Neural progenitor cell (in vitro differentiated cells): ENCODE results near the gene WIPF2. TPM values are rescaled to one million over a fixed set of nuclear protein-coding genes. Genes with fewer than 3 reads are reported as not detected.

ENCODE experiments used
- DNase-seq: peaks from one replicate; pipeline ENCODE4 v3.0.0-alpha.2; 2016; ENCODE audit warnings: low spot score
- H2AFZ ChIP-seq: fragments of 200-600 bp; sonication (generic); replicated peaks from 2 replicates; pipeline ENCODE4 v1.6.1; 2016; ENCODE audit warnings: antibody characterized with exemption
- H3F3A ChIP-seq: fragments of 200-600 bp; sonication (generic); 2 replicates; pipeline ENCODE4 v1.6.1; 2016; ENCODE audit warnings: antibody characterized with exemption, low read depth
- H3K27ac ChIP-seq: fragments of 200-600 bp; sonication (generic); 2 replicates; pipeline ENCODE4 v1.5.1; 2016; ENCODE audit warnings: mild to moderate bottlenecking
- H3K27me3 ChIP-seq: fragments of 200-600 bp; sonication (generic); 2 replicates; pipeline ENCODE4 v1.6.1; 2016; ENCODE audit warnings: mild to moderate bottlenecking, moderate library complexity
- H3K36me3 ChIP-seq: fragments of 200-600 bp; sonication (generic); 2 replicates; pipeline ENCODE4 v1.5.1; 2016
- H3K4me1 ChIP-seq: fragments of 200-600 bp; sonication (generic); 2 replicates; pipeline ENCODE4 v1.6.1; 2016; ENCODE audit warnings: mixed run types
- H3K4me2 ChIP-seq: fragments of 200-600 bp; sonication (generic); 2 replicates; pipeline ENCODE4 v1.6.1; 2016
- H3K4me3 ChIP-seq: fragments of 200-600 bp; sonication (generic); 2 replicates; pipeline ENCODE4 v1.5.1; 2016
- H3K79me2 ChIP-seq: fragments of 200-600 bp; sonication (generic); 2 replicates; pipeline ENCODE4 v1.6.1; 2016; ENCODE audit warnings: low read depth
- H3K9ac ChIP-seq: fragments of 200-600 bp; sonication (generic); 2 replicates; pipeline ENCODE4 v1.6.1; 2016
- H3K9me3 ChIP-seq: fragments of 200-600 bp; sonication (generic); 2 replicates; pipeline ENCODE4 v1.5.1; 2016; ENCODE audit warnings: low read depth
- H4K20me1 ChIP-seq: fragments of 200-600 bp; sonication (generic); 2 replicates; pipeline ENCODE4 v1.6.1; 2016; ENCODE audit warnings: low read depth
- H3K27ac Mint-ChIP-seq: 3 replicates; pipeline ENCODE4 v1.8.0; 2021; ENCODE audit warnings: mixed read lengths
- H3K27me3 Mint-ChIP-seq: 2 replicates; pipeline ENCODE4 v1.8.0; 2022; ENCODE audit warnings: low read depth, mild to moderate bottlenecking, inconsistent platforms, moderate library complexity, mixed read lengths; ENCODE audit not compliant: insufficient read depth
- H3K36me3 Mint-ChIP-seq: 3 replicates; pipeline ENCODE4 v1.8.0; 2021; ENCODE audit warnings: mixed read lengths
- H3K4me1 Mint-ChIP-seq: 3 replicates; pipeline ENCODE4 v1.8.0; 2021; ENCODE audit warnings: mixed read lengths
- H3K4me3 Mint-ChIP-seq: 3 replicates; pipeline ENCODE4 v1.8.0; 2021; ENCODE audit warnings: mild to moderate bottlenecking, moderate library complexity, mixed read lengths
- H3K9me3 Mint-ChIP-seq: 3 replicates; pipeline ENCODE4 v1.8.0; 2020; ENCODE audit warnings: mixed read lengths
- EZH2 ChIP-seq: fragments of 200-600 bp; sonication (generic); IDR thresholded peaks from 2 replicates; pipeline ENCODE4 v1.6.1; 2017; ENCODE audit warnings: antibody characterized with exemption, mild to moderate bottlenecking, moderate library complexity
- EZH2phosphoT487 ChIP-seq: fragments of 200-600 bp; sonication (generic); IDR thresholded peaks from 2 replicates; pipeline ENCODE4 v1.6.1; 2017; ENCODE audit warnings: antibody characterized with exemption
- total RNA-seq: library from RNA; depleted of rRNA; stranded (reverse); fragments of >200 nt; gene quantifications from 2 replicates; pipeline ENCODE4 v1.2.3, GENCODE V29; 2015; ENCODE audit warnings: low replicate concordance
- TF ChIP-seq, protein P1 (sequence below): fragments of 200-600 bp; sonication (generic); IDR thresholded peaks from 2 replicates; pipeline ENCODE4 v1.5.1; 2017; ENCODE audit warnings: antibody characterized with exemption, mild to moderate bottlenecking

WIPF2 gene
- total RNA-seq, 1 donor from 2014 or later, result 6.8 TPM

DNA sequence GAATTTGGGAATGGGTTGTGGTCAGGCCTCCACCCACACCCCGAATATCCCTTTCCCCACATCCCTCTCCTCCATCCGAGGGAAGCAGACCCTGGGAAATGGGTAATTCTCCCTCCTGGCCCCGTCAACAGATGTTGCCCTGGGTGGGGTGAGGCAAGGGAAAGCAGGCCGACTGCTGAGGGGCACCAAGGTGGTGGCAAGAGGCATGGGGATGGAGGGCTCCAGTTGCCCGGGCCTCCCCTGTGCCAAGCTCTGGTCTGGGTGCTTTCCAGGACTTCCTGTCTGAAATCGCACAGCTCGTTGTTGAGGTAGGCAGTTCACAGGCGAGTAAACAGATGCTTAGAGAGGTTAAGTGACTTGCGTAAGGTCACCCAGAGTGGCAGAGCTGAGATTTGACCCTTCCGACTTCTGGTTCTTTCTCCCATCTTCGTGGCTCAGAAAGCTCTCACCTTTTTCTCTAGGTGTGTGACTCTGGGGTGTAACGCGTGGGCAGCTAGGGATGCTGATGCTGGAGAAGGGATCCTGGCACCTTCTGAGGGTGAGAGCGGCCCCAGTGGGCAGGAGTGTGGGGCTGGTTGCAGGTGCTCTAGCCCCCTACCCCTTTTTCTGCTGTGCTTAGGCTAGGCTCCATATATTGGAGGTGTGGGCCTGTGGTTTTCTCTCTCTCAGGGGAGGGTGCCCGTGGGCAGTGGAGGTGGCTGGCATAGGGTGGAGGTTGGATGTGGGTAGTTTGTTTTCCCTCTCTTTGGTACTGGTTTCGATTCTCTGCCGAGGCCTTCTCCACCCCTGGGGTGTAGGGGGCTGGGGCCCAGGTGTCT, 107.1 kb downstream of the WIPF2 start:
- Histone ChIP-seq H3K36me3 (no peaks in the 10 kb centered on the region), H3K27me3 (no peaks in the 10 kb centered on the region), H3K4me2 (no peak overlapping the region), H3K9ac (no peak overlapping the region), H3K27ac (no peak overlapping the region), H3K4me3 (no peak overlapping the region), H3K79me2 (peaks cover 7% of the 10 kb centered on the region), H3K9me3 (no peaks in the 10 kb centered on the region), H3F3A (no peaks in the 10 kb centered on the region), H4K20me1 (peaks cover 61% of the 10 kb centered on the region), H3K4me1 (peaks cover 9% of the 10 kb centered on the region), H2AFZ (no peak overlapping the region)
- no peak for DNase-seq
- Mint-ChIP-seq H3K27ac (peak overlapping the region; percentile 72), H3K36me3 (no peaks in the 10 kb centered on the region), H3K27me3 (peaks cover 2% of the 10 kb centered on the region), H3K4me3 (no peak overlapping the region), H3K9me3 (no peaks in the 10 kb centered on the region), H3K4me1 (peaks cover 29% of the 10 kb centered on the region)
- TF ChIP-seq, protein P1, sequence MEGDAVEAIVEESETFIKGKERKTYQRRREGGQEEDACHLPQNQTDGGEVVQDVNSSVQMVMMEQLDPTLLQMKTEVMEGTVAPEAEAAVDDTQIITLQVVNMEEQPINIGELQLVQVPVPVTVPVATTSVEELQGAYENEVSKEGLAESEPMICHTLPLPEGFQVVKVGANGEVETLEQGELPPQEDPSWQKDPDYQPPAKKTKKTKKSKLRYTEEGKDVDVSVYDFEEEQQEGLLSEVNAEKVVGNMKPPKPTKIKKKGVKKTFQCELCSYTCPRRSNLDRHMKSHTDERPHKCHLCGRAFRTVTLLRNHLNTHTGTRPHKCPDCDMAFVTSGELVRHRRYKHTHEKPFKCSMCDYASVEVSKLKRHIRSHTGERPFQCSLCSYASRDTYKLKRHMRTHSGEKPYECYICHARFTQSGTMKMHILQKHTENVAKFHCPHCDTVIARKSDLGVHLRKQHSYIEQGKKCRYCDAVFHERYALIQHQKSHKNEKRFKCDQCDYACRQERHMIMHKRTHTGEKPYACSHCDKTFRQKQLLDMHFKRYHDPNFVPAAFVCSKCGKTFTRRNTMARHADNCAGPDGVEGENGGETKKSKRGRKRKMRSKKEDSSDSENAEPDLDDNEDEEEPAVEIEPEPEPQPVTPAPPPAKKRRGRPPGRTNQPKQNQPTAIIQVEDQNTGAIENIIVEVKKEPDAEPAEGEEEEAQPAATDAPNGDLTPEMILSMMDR, result no peak
- TF ChIP-seq EZH2 (no peak), EZH2phosphoT487 (no peak)

DNA sequence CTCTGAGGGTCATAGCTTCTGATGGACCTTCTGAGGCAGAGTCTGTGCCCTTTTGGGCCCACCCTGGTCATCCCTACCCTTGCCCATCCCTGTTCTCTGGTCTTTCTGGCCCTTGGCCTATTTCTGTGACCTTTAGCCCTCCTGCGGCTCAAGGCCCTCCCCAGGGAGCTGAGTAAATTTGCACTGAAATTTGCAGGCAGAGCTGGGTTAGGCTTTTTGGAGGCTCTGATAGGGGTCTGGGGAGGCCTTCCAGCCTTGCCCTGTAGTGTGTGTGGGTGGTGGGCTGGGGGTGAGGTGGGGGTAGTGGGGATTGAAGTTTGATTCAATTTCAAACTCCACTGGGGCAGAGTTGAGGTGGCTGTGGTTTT, 107.7 kb downstream of the WIPF2 start:
- no peak overlapping the region for H3K4me3 ChIP-seq
- H3K4me1 Mint-ChIP-seq, result peaks cover 24% of the 10 kb centered on the region
- no peak overlapping the region for H3K27ac ChIP-seq
- H3K4me1 ChIP-seq, result peaks cover 3% of the 10 kb centered on the region
- H3K27me3 ChIP-seq, result no peaks in the 10 kb centered on the region
- no peaks in the 10 kb centered on the region for H3K36me3 ChIP-seq
- no peak overlapping the region for H3K27ac Mint-ChIP-seq
- TF ChIP-seq EZH2phosphoT487 (no peak), EZH2 (no peak)
- TF ChIP-seq, protein P1, result no peak
- H3K9ac ChIP-seq, result no peak overlapping the region
- H2AFZ ChIP-seq, result no peak overlapping the region
- H3F3A ChIP-seq, result no peaks in the 10 kb centered on the region
- H3K9me3 Mint-ChIP-seq, result no peaks in the 10 kb centered on the region
- H3K9me3 ChIP-seq, result no peaks in the 10 kb centered on the region
- H3K27me3 Mint-ChIP-seq, result peaks cover 2% of the 10 kb centered on the region
- H3K4me3 Mint-ChIP-seq, result no peak overlapping the region
- H3K36me3 Mint-ChIP-seq, result no peaks in the 10 kb centered on the region
- H3K4me2 ChIP-seq, result no peak overlapping the region
- DNase-seq, result no peak
- peaks cover 3% of the 10 kb centered on the region for H3K79me2 ChIP-seq
- peaks cover 57% of the 10 kb centered on the region for H4K20me1 ChIP-seq

DNA sequence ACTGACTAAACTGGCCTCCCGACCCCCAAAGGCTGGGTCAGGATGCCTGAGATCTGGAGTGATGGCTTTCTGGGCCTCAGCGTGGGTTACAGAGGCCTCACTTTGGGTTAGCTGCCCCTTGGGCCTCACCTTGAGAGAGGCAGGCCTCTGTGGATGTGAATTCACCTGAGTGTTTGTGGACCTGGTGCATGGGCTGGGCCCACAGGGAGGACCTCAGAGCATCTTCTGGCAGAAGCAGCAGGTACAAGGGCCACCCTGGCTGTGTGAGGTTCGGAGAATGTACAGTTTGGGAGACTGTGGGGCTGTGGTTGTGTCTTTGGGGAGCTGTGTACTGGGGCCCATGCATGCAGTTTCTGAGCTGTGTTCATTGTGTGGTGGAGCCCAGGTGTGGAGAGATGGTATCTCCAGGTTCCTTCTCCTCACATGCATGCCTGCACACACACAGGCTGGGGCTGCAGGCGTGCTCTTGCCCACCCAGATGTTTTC, 108.2 kb downstream of the WIPF2 start:
- H3K27ac ChIP-seq, result no peak overlapping the region
- H3K9ac ChIP-seq, result no peak overlapping the region
- Mint-ChIP-seq H3K4me3 (no peak overlapping the region), H3K4me1 (peaks cover 19% of the 10 kb centered on the region), H3K9me3 (no peaks in the 10 kb centered on the region), H3K27me3 (peaks cover 2% of the 10 kb centered on the region), H3K36me3 (no peaks in the 10 kb centered on the region), H3K27ac (peak overlapping the region; percentile 37)
- H3K4me3 ChIP-seq, result no peak overlapping the region
- H3F3A ChIP-seq, result no peaks in the 10 kb centered on the region
- TF ChIP-seq EZH2phosphoT487 (no peak), EZH2 (no peak)
- TF ChIP-seq, protein P1, result no peak
- peaks cover 57% of the 10 kb centered on the region for H4K20me1 ChIP-seq
- H3K4me1 ChIP-seq, result no peaks in the 10 kb centered on the region
- H2AFZ ChIP-seq, result no peak overlapping the region
- H3K4me2 ChIP-seq, result no peak overlapping the region
- no peaks in the 10 kb centered on the region for H3K27me3 ChIP-seq
- H3K36me3 ChIP-seq, result no peaks in the 10 kb centered on the region
- H3K79me2 ChIP-seq, result peaks cover 3% of the 10 kb centered on the region
- DNase-seq, result no peak
- H3K9me3 ChIP-seq, result no peaks in the 10 kb centered on the region
